GM23248 (cell line): ENCODE results near the gene RPL7A.

Experiments
- EZH2 ChIP-seq: fragments of 200-600 bp; sonication (generic); IDR thresholded peaks from 2 replicates; pipeline ENCODE4 v1.6.1; 2018; ENCODE audit warnings: antibody characterized with exemption, mild to moderate bottlenecking; ENCODE audit not compliant: insufficient read depth, poor library complexity, severe bottlenecking
- EZH2phosphoT487 ChIP-seq: fragments of 200-600 bp; sonication (generic); IDR thresholded peaks from 2 replicates; pipeline ENCODE4 v1.6.1; 2018; ENCODE audit warnings: antibody characterized with exemption, moderate library complexity, mild to moderate bottlenecking, low read depth; ENCODE audit not compliant: insufficient read depth

GRCh38 chr9:133385452-133385851 lies 37.4 kb downstream of the RPL7A start:
- TF ChIP-seq EZH2 (no peak), EZH2phosphoT487 (no peak)
